Diencephalon (tissue), 1 donor: ENCODE results near the gene REV3L. TPM values are rescaled to one million over a fixed set of nuclear protein-coding genes. Genes with fewer than 3 reads are reported as not detected.

Experiments used
- total RNA-seq: library from RNA; depleted of rRNA; stranded (reverse); fragments of >200 nt; gene quantifications from one replicate; pipeline ENCODE4 v1.2.3, GENCODE V29; 2014

The REV3L gene, protein sequence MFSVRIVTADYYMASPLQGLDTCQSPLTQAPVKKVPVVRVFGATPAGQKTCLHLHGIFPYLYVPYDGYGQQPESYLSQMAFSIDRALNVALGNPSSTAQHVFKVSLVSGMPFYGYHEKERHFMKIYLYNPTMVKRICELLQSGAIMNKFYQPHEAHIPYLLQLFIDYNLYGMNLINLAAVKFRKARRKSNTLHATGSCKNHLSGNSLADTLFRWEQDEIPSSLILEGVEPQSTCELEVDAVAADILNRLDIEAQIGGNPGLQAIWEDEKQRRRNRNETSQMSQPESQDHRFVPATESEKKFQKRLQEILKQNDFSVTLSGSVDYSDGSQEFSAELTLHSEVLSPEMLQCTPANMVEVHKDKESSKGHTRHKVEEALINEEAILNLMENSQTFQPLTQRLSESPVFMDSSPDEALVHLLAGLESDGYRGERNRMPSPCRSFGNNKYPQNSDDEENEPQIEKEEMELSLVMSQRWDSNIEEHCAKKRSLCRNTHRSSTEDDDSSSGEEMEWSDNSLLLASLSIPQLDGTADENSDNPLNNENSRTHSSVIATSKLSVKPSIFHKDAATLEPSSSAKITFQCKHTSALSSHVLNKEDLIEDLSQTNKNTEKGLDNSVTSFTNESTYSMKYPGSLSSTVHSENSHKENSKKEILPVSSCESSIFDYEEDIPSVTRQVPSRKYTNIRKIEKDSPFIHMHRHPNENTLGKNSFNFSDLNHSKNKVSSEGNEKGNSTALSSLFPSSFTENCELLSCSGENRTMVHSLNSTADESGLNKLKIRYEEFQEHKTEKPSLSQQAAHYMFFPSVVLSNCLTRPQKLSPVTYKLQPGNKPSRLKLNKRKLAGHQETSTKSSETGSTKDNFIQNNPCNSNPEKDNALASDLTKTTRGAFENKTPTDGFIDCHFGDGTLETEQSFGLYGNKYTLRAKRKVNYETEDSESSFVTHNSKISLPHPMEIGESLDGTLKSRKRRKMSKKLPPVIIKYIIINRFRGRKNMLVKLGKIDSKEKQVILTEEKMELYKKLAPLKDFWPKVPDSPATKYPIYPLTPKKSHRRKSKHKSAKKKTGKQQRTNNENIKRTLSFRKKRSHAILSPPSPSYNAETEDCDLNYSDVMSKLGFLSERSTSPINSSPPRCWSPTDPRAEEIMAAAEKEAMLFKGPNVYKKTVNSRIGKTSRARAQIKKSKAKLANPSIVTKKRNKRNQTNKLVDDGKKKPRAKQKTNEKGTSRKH (N-terminal part only)
- total RNA-seq = 129 TPM

DNA sequence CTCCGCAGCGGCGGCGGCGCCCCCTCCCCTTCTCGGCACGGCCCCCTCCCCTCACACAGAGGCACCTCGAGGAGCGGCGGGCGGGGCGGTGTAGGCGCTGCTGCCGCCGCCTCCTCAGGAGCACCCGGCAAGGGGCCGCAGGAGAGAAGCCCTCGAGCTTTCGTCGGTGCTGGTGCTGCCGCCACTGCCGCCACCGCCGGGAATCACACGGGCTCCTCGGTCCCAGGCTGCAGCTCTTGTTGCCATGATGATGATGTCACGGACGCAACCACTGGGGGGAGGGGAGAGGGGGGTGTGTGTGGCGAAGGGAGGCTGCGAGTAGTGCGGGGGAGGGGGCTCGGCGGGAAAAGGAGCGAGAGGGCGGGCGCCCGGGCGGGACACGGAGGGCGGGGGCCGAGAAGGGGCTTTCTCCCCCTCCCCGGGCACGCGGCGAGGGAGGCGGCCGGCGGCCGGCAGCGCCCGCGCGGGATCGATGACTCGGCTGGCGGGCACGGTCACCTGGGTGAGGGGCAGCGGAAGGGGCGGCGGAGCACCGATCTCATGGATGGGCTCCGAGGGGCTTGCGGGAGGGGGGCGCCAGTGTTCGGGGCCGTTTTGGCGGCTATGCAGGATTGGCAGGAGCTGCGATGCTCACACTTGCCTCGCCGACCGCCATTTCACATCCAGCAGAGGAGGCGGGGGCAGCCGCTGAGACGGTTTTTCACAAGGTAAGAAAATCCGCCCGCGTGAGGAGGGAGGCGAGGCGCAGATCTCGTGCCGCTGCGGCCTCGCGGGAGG lies at the start of gene REV3L:
TSS of gene REV3L (minus strand) at position 260 of the 777 bp plus-strand sequence. CDS start 330 bp downstream, outside the sequence.

Other genes starting within 250 kb of the REV3L start
- gene TRAF3IP2, start 122.7 kb upstream of the REV3L start, total RNA-seq = 12.9 TPM